MM.1S (cell line): ENCODE data around the gene RASD2.

Experiments
- DNase-seq: peaks from one replicate; pipeline ENCODE4 v3.0.0-alpha.2; 2015
- H2AFZ ChIP-seq: fragments of 300-600 bp; sonication (generic); 2 replicates; pipeline ENCODE4 v1.6.0; 2016; ENCODE audit warnings: antibody characterized with exemption, low read length
- H3F3A ChIP-seq: fragments of 300-600 bp; sonication (generic); 2 replicates; pipeline ENCODE4 v1.6.1; 2016; ENCODE audit warnings: mild to moderate bottlenecking, antibody characterized with exemption, low read length, moderate library complexity, mixed read lengths; ENCODE audit not compliant: insufficient read depth
- H3K27ac ChIP-seq: fragments of 300-600 bp; sonication (generic); 2 replicates; pipeline ENCODE4 v1.5.1; 2016; ENCODE audit warnings: mild to moderate bottlenecking, low read length
- H3K27me3 ChIP-seq: fragments of 300-600 bp; sonication (generic); replicated peaks from 2 replicates; pipeline ENCODE4 v1.6.0; 2016; ENCODE audit warnings: low read length; ENCODE audit not compliant: insufficient read depth
- H3K36me3 ChIP-seq: fragments of 300-600 bp; sonication (generic); replicated peaks from 2 replicates; pipeline ENCODE4 v1.6.1; 2016; ENCODE audit warnings: mild to moderate bottlenecking, low read length, mixed read lengths; ENCODE audit not compliant: insufficient read depth
- H3K4me1 ChIP-seq: fragments of 300-600 bp; sonication (generic); 2 replicates; pipeline ENCODE4 v1.6.1; 2016; ENCODE audit warnings: low read length, mixed read lengths
- H3K4me2 ChIP-seq: fragments of 300-600 bp; sonication (generic); 2 replicates; pipeline ENCODE4 v1.6.0; 2016; ENCODE audit warnings: low read depth, low read length
- H3K4me3 ChIP-seq: fragments of 300-600 bp; sonication (generic); 2 replicates; pipeline ENCODE4 v1.5.1; 2016; ENCODE audit warnings: low read length, mixed read lengths
- H3K79me2 ChIP-seq: fragments of 300-600 bp; sonication (generic); 2 replicates; pipeline ENCODE4 v1.6.1; 2016; ENCODE audit warnings: mixed run types, low read length, mixed read lengths
- H3K9ac ChIP-seq: fragments of 300-600 bp; sonication (generic); 2 replicates; pipeline ENCODE4 v1.6.1; 2016; ENCODE audit warnings: low read length, mixed read lengths
- H3K9me2 ChIP-seq: fragments of 300-600 bp; sonication (generic); replicated peaks from 2 replicates; pipeline ENCODE4 v1.6.1; 2016; ENCODE audit warnings: mild to moderate bottlenecking, low read length, mixed read lengths; ENCODE audit not compliant: insufficient read depth
- H3K9me3 ChIP-seq: fragments of 300-600 bp; sonication (generic); replicated peaks from 2 replicates; pipeline ENCODE4 v1.6.1; 2016; ENCODE audit warnings: mild to moderate bottlenecking, low read length, mixed read lengths; ENCODE audit not compliant: insufficient read depth
- H4K20me1 ChIP-seq: fragments of 300-600 bp; sonication (generic); 2 replicates; pipeline ENCODE4 v1.6.1; 2016; ENCODE audit warnings: mild to moderate bottlenecking, low read length, moderate library complexity, mixed read lengths; ENCODE audit not compliant: insufficient read depth
- CTCF ChIP-seq: fragments of 300-600 bp; sonication (generic); IDR thresholded peaks from 2 replicates; pipeline ENCODE4 v1.5.1; 2016; ENCODE audit warnings: antibody characterized with exemption, low read length, mixed read lengths
- EZH2 ChIP-seq: fragments of 300-600 bp; sonication (generic); optimal IDR thresholded peaks from 2 replicates; pipeline ENCODE3; 2017; ENCODE audit warnings: low read depth, mild to moderate bottlenecking, antibody characterized with exemption, low read length, mixed read lengths
- EZH2phosphoT487 ChIP-seq: fragments of 300-600 bp; sonication (generic); IDR thresholded peaks from 2 replicates; pipeline ENCODE4 v1.6.1; 2018; ENCODE audit warnings: antibody characterized with exemption, low read length

The RASD2 gene

GRCh38 chr22:35552846-35553245 lies 12.2 kb downstream of the RASD2 start:
- Histone ChIP-seq H3F3A (peaks cover 3% of the 10 kb centered on the region; the same call in 1 of the 2 replicates), H3K79me2 (no peaks in the 10 kb centered on the region), H3K4me1 (peaks cover 19% of the 10 kb centered on the region), H3K9ac (no peak overlapping the region), H3K36me3 (no peaks in the 10 kb centered on the region), H3K27me3 (peaks cover 17% of the 10 kb centered on the region), H2AFZ (peak overlapping the region; percentile 46; the same call in 1 of the 2 replicates), H3K4me3 (no peak overlapping the region), H3K27ac (no peak overlapping the region), H4K20me1 (no peaks in the 10 kb centered on the region), H3K4me2 (peak overlapping the region; percentile 75), H3K9me3 (no peaks in the 10 kb centered on the region), H3K9me2 (no peaks in the 10 kb centered on the region)
- TF ChIP-seq CTCF (no peak), EZH2phosphoT487 (no peak), EZH2 (no peak)
- DNase-seq, result no peak

- peaks cover 24% of the 10 kb centered on the region for H3K4me1 ChIP-seq
- DNase-seq, result no peak
- H3K9me2 ChIP-seq, result no peaks in the 10 kb centered on the region
- TF ChIP-seq EZH2 (no peak), CTCF (no peak), EZH2phosphoT487 (no peak)
- no peaks in the 10 kb centered on the region for H3K9me3 ChIP-seq
- no peak overlapping the region for H3K27ac ChIP-seq
- peak overlapping the region; percentile 75; the same call in 1 of the 2 replicates for H3K4me2 ChIP-seq
- H3K79me2 ChIP-seq, result no peaks in the 10 kb centered on the region
- H4K20me1 ChIP-seq, result no peaks in the 10 kb centered on the region
- no peaks in the 10 kb centered on the region for H3K36me3 ChIP-seq
- peaks cover 12% of the 10 kb centered on the region for H3K27me3 ChIP-seq
- H2AFZ ChIP-seq, result no peak overlapping the region
- H3K4me3 ChIP-seq, result no peak overlapping the region
- peaks cover 3% of the 10 kb centered on the region; the same call in 1 of the 2 replicates for H3F3A ChIP-seq
- H3K9ac ChIP-seq, result no peak overlapping the region
Measured at GRCh38 chr22:35553341-35553740, 12.7 kb downstream of the RASD2 start.

- Histone ChIP-seq H3K9me2 (no peaks in the 10 kb centered on the region), H3K36me3 (no peaks in the 10 kb centered on the region), H3K4me2 (no peak overlapping the region), H3K27ac (no peak overlapping the region), H3K9me3 (no peaks in the 10 kb centered on the region), H3K79me2 (no peaks in the 10 kb centered on the region), H3K4me1 (peaks cover 27% of the 10 kb centered on the region), H3K9ac (no peak overlapping the region), H3F3A (peaks cover 3% of the 10 kb centered on the region; the same call in 1 of the 2 replicates), H3K27me3 (0 out of 2 replicates have a peak, but pooled peaks cover 2% of the 10 kb centered on the region), H3K4me3 (no peak overlapping the region), H2AFZ (no peak overlapping the region), H4K20me1 (no peaks in the 10 kb centered on the region)
- TF ChIP-seq EZH2 (no peak), EZH2phosphoT487 (no peak), CTCF (no peak)
- DNase-seq, result no peak
Measured at GRCh38 chr22:35554297-35554845, 13.7 kb downstream of the RASD2 start.
